B cell (primary cell): ENCODE measurements around the gene SOX3.

Source experiments
- CTCF ChIP-seq: fragments of 200-600 bp; IDR thresholded peaks from one replicate; pipeline ENCODE4 v1.8.0; 2022; ENCODE audit warnings: antibody characterized with exemption, mild to moderate bottlenecking
- EZH2 ChIP-seq: IDR thresholded peaks from 2 replicates; pipeline ENCODE4 v1.6.1; 2012; ENCODE audit warnings: borderline replicate concordance, low read depth, mild to moderate bottlenecking, moderate library complexity, low read length; ENCODE audit not compliant: insufficient read depth, poor library complexity, severe bottlenecking

GRCh38 chrX:140508958-140509357, 4.1 kb upstream of the SOX3 start:
- TF ChIP-seq EZH2 (no peak), CTCF (no peak)
